H1 (cell line): ENCODE data around the gene CELF4.

ENCODE experiments used
- EZH2 ChIP-seq: fragments of 200-600 bp; sonication (generic); IDR thresholded peaks from 2 replicates; pipeline ENCODE4 v1.7.1; 2012; ENCODE audit warnings: low read depth, mild to moderate bottlenecking, moderate library complexity, low read length, inconsistent platforms; ENCODE audit not compliant: severe bottlenecking
- RNF2 ChIP-seq: fragments of 200-900, 300-1000 bp; sonication (generic); IDR thresholded peaks from 2 replicates; pipeline ENCODE4 v1.7.1; 2016; ENCODE audit warnings: borderline replicate concordance, low read depth, mild to moderate bottlenecking, antibody characterized with exemption, low read length; ENCODE audit not compliant: poor library complexity, severe bottlenecking; ENCODE audit errors: missing control alignments

DNA sequence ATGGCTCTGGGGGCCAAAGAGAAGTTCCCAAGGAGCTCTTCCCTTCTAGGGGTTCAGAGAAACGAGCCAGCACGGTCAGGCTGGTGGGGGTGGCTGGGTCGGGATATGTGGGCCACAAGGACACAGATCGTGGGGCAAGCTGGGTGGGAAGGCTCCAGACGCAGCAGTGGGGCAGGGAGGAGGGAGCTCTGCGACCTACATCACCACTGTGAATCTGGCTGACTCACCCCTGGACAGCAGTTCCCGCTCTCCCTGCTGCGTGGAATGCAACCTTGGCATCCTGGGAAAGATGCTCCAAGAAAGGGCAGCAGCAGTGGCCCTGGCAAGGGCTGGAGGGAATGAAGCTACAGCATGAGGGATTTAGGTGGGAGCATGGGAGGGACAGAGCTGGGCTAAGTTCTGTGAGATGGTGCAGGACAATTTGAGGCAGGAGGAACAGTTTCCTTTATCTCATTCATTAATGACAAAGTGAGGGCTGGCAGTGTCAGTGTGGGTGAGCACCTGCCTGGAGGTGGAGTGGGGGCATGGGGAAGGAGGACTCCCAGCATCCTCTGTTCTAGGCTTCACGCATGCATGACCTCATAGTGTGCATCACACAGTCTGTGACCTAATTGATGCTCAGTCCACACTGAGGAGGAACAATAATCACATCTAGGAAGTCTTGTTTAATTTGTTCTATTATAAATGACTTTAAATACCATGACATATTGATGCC is 25.0 kb downstream of the CELF4 start:
- TF ChIP-seq EZH2 (no peak), RNF2 (no peak)
